T-cell (primary cell): ENCODE measurements around the gene COL4A3. TPM values are rescaled to one million over a fixed set of nuclear protein-coding genes. Genes with fewer than 3 reads are reported as not detected.

ENCODE experiments used
- ATAC-seq, 4 experiments: fragments of 200-7000 bp in 3 of 4; fragments of 150-1000 bp in 1 of 4; cut with Tn5 transposase; replicated peaks in 1 of 4; 1 replicate in 3 of 4; 2 replicates in 1 of 4; pipeline ENCODE4 v1.10.0; 2021; ENCODE audit warnings: moderate library complexity in 3 of 4, mild to moderate bottlenecking in 2 of 4, moderate number of reproducible peaks in 1 of 4
- CTCF ChIA-PET, 2 donors: fragments of 300-600 bp; sonication (Branson Sonifier 250); formaldehyde crosslinking; loops; one replicate each; lab custom pipeline; 2022; ENCODE audit warnings: antibody characterized with exemption in 2 of 2; lab: Charles Lee
- POLR2A ChIA-PET, 2 donors: fragments of 300-600 bp; sonication (Branson Sonifier 250); formaldehyde crosslinking; loops; one replicate each; lab custom pipeline; 2022; ENCODE audit warnings: antibody characterized with exemption in 2 of 2; lab: Charles Lee
- DNase-seq, 35 experiments: peaks; one replicate each; pipeline versions ENCODE4 v3.0.0 to v3.0.0-alpha.2; 2013 to 2023
- H3K27ac ChIP-seq: one replicate; pipeline ENCODE4 v1.5.1; 2013; ENCODE audit warnings: low read length
- H3K27me3 ChIP-seq, 2 experiments: replicated peaks in 1 of 2; 1 replicate in 1 of 2; 2 replicates in 1 of 2; pipeline versions ENCODE4 v1.6.1 to v1.7.0; 2013; ENCODE audit warnings: low read length in 1 of 2, mixed read lengths in 1 of 2; ENCODE audit not compliant: control insufficient read depth in 2 of 2, insufficient read depth in 2 of 2; ENCODE audit errors: extremely low read depth in 1 of 2
- H3K36me3 ChIP-seq, 2 donors: 1 replicate in 1 of 2; 2 replicates in 1 of 2; pipeline versions ENCODE4 v1.6.1 to v1.7.0; 2013; ENCODE audit warnings: low read length in 1 of 2; ENCODE audit not compliant: control insufficient read depth in 2 of 2, insufficient read depth in 1 of 2; ENCODE audit errors: extremely low read depth in 1 of 2
- H3K4me1 ChIP-seq, 2 experiments: 1 replicate in 1 of 2; 2 replicates in 1 of 2; pipeline versions ENCODE4 v1.6.1 to v1.7.0; 2013; ENCODE audit warnings: low read length in 2 of 2, mixed read lengths in 1 of 2; ENCODE audit not compliant: insufficient read depth in 2 of 2, control insufficient read depth in 1 of 2; ENCODE audit errors: extremely low read depth in 1 of 2
- H3K4me3 ChIP-seq, 2 donors: 1 replicate in 1 of 2; 2 replicates in 1 of 2; pipeline versions ENCODE4 v1.5.1 to v1.7.0; 2013; ENCODE audit warnings: mild to moderate bottlenecking in 2 of 2, low read length in 1 of 2, moderate library complexity in 1 of 2; ENCODE audit not compliant: control insufficient read depth in 1 of 2; ENCODE audit errors: extremely low read depth in 1 of 2
- H3K9me3 ChIP-seq: 2 replicates; pipeline ENCODE4 v1.7.0; 2013
- H3K27ac Mint-ChIP-seq, 2 donors: one replicate each; pipeline ENCODE4 v1.8.0; 2020 to 2021; ENCODE audit warnings: mild to moderate bottlenecking in 2 of 2, mixed read lengths in 2 of 2
- H3K27me3 Mint-ChIP-seq, 2 donors: one replicate each; pipeline ENCODE4 v1.8.0; 2021 to 2022; ENCODE audit warnings: mixed read lengths in 2 of 2
- H3K36me3 Mint-ChIP-seq: one replicate; pipeline ENCODE4 v1.8.0; 2021; ENCODE audit warnings: mixed read lengths
- H3K4me1 Mint-ChIP-seq, 3 donors: one replicate each; pipeline ENCODE4 v1.8.0; 2020 to 2022; ENCODE audit warnings: mixed read lengths in 3 of 3, mild to moderate bottlenecking in 1 of 3
- H3K4me3 Mint-ChIP-seq, 3 donors: one replicate each; pipeline ENCODE4 v1.8.0; 2020 to 2022; ENCODE audit warnings: mild to moderate bottlenecking in 3 of 3, mixed read lengths in 3 of 3, moderate library complexity in 3 of 3
- H3K9me3 Mint-ChIP-seq, 3 donors: one replicate each; pipeline ENCODE4 v1.8.0; 2020 to 2022; ENCODE audit warnings: mixed read lengths in 3 of 3
- WGBS: methylation state at CpG from one replicate; pipeline ENCODE4 v1.1.5; 2013; ENCODE audit warnings: missing lambda C conversion rate; ENCODE audit not compliant: insufficient coverage; 5-methylcytosine and 5-hydroxymethylcytosine counted together
- total RNA-seq, 35 experiments: library from RNA in 6 of 35; stranded (reverse) in 6 of 35; fragments of 120-200 nt in 1 of 35; gene quantifications; one replicate each; pipeline versions ENCODE4 v1.2.1 to v1.2.4 and lab custom pipeline; 2013 to 2026

The COL4A3 gene
- total RNA-seq, 5 donors from 2014 or later (not counting 1 experiment from before 2014, with no cell fraction given), result 0.35 to 0.65 (median 0.56) TPM

DNA sequence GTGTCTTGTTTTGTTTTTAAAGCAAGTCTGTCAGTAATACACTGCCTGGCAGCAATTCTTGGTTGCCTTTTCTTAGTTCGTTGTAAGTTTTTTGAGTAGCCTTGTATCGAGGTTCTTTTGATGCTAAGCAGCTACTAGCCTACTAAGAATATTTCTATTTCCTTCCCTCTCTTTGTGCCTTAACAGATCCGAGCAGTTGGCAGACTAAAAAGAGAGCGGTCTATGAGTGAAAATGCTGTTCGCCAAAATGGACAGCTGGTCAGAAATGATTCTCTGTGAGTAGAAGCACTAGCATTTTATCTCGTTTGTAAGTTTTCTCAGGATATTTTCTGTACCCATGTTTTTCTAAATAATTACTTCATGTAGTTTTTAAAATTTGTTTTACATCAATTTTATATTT is 175.7 kb downstream of the COL4A3 start:
- no peak overlapping the region for H3K27ac Mint-ChIP-seq

DNA sequence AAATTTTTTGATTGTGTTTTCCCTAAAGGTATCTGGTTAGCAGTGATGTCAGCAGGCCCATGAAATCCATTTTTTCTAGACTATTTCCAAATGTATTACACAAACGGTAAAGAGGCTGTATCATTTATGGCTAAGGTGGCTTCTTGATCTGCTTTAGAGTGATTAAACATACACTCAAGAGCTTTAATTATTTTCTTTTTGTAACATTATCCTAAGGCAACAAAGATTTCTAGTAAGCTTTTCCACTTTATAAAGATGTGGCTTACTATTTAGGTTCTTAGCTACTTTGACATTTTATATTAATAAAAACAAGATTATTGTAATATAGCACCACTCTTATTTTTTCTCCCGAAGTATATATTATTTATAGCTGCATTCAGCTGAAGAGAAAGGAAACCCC is 177.1 kb downstream of the COL4A3 start:
- no peaks in the 10 kb centered on the region for H3K9me3 Mint-ChIP-seq
- ATAC-seq, result no peak
- H3K36me3 Mint-ChIP-seq, result peaks cover 32% of the 10 kb centered on the region
- Histone ChIP-seq H3K4me1 (no peaks in the 10 kb centered on the region), H3K4me3 (no peak overlapping the region), H3K27ac (no peak overlapping the region), H3K27me3 (no peaks in the 10 kb centered on the region), H3K36me3 (peaks cover 0 to 23% of the 10 kb centered on the region in 2 donors), H3K9me3 (no peaks in the 10 kb centered on the region)
- no CpG with 5 or more reads among the region's 2 CpGs for WGBS
- no peak overlapping the region for H3K4me3 Mint-ChIP-seq
- CTCF ChIA-PET, result interaction anchor here in 1 of 2 donors (0.6 to 1.3 kb wide), 2 partner anchors 14 to 123 kb away, joined by 3 read pairs; no protein-coding TSS in a partner anchor
- peaks cover 0 to 2% (median 0%) of the 10 kb centered on the region in 3 donors for H3K4me1 Mint-ChIP-seq
- POLR2A ChIA-PET, result interaction anchor here in 1 of 2 donors (0.5 kb wide), 1 partner anchor 523 kb away, joined by 6 read pairs; no protein-coding TSS in a partner anchor
- H3K27me3 Mint-ChIP-seq, result no peaks in the 10 kb centered on the region
- H3K27ac Mint-ChIP-seq, result no peak overlapping the region
- DNase-seq, result no peak

More for the DNA sequence above, 175.7 kb downstream of the COL4A3 start:
- Mint-ChIP-seq H3K4me3 (no peak overlapping the region), H3K9me3 (no peaks in the 10 kb centered on the region), H3K36me3 (peaks cover 39% of the 10 kb centered on the region), H3K4me1 (peaks cover 0 to 2% (median 0%) of the 10 kb centered on the region in 3 donors), H3K27me3 (no peaks in the 10 kb centered on the region)
- CTCF ChIA-PET, result interaction anchor here (0.6 kb wide), 2 partner anchors 8 to 149 kb away, joined by 3 to 4 read pairs; no protein-coding TSS in a partner anchor
- Histone ChIP-seq H3K4me3 (no peak overlapping the region), H3K27ac (no peak overlapping the region), H3K9me3 (no peaks in the 10 kb centered on the region), H3K27me3 (no peaks in the 10 kb centered on the region), H3K4me1 (no peaks in the 10 kb centered on the region), H3K36me3 (peaks cover 0 to 34% of the 10 kb centered on the region in 2 donors)
- no peak for DNase-seq
- ATAC-seq, result no peak
- no CpG with 5 or more reads among the region's 6 CpGs for WGBS
- POLR2A ChIA-PET, result interaction anchor here in 1 of 2 donors (0.7 kb wide), 1 partner anchor 9 kb away, joined by 3 read pairs; no protein-coding TSS in a partner anchor

DNA sequence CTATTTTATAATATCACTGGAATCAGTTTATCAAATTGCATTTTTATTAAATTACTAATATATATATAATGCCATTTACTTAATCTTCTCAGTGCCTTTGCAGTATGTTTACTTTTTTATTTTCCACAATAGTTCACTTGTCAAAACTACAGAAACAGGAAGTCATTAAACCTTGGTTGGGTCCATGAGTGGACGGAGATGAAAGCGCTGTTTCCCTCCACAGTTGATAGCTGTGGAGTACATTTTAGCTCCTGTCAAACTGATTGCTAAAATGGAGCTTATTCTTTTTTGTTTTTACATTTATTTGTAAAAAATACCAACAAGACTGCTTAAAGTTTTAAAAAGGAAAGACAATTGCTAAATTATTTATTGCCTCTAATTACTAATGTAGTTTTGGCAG is 179.8 kb downstream of the COL4A3 start:
- no CpG with 5 or more reads among the region's 2 CpGs for WGBS

GRCh38 chr2:227347117-227347516 is 182.7 kb downstream of the COL4A3 start:
- Histone ChIP-seq H3K27me3 (no peaks in the 10 kb centered on the region), H3K4me3 (no peak overlapping the region), H3K27ac (no peak overlapping the region), H3K4me1 (no peaks in the 10 kb centered on the region), H3K9me3 (no peaks in the 10 kb centered on the region), H3K36me3 (peaks cover 0 to 19% of the 10 kb centered on the region in 2 donors)
- POLR2A ChIA-PET, result interaction anchor here in 1 of 2 donors (0.5 kb wide), 1 partner anchor 206 kb away, joined by 6 read pairs; no protein-coding TSS in a partner anchor
- ATAC-seq (no peak), DNase-seq (no peak)
- H3K27me3 Mint-ChIP-seq, result no peaks in the 10 kb centered on the region
- peaks cover 29% of the 10 kb centered on the region for H3K36me3 Mint-ChIP-seq
- 88% methylated on average over 4 of the region's 7 CpGs for WGBS
- CTCF ChIA-PET, result no interaction called here
- no peaks in the 10 kb centered on the region for H3K4me1 Mint-ChIP-seq
- no peak overlapping the region for H3K4me3 Mint-ChIP-seq
- no peak overlapping the region for H3K27ac Mint-ChIP-seq
- no peaks in the 10 kb centered on the region for H3K9me3 Mint-ChIP-seq

More for the DNA sequence above, 179.8 kb downstream of the COL4A3 start:
- Mint-ChIP-seq H3K9me3 (no peaks in the 10 kb centered on the region), H3K27ac (no peak overlapping the region), H3K4me3 (no peak overlapping the region), H3K4me1 (peaks cover 0 to under 1% (median 0%) of the 10 kb centered on the region in 3 donors), H3K27me3 (no peaks in the 10 kb centered on the region), H3K36me3 (peaks cover 35% of the 10 kb centered on the region)
- no peak for ATAC-seq
- no peak for DNase-seq
- no peak overlapping the region for H3K27ac ChIP-seq
- H3K36me3 ChIP-seq, result peaks cover 0 to 25% of the 10 kb centered on the region in 2 donors
- CTCF ChIA-PET, result interaction anchor here in 1 of 2 donors (0.7 kb wide), 1 partner anchor 72 kb away, joined by 3 read pairs; no protein-coding TSS in a partner anchor
- H3K9me3 ChIP-seq, result no peaks in the 10 kb centered on the region
- POLR2A ChIA-PET, result no interaction called here
- H3K4me1 ChIP-seq, result no peaks in the 10 kb centered on the region
- no peaks in the 10 kb centered on the region for H3K27me3 ChIP-seq
- no peak overlapping the region for H3K4me3 ChIP-seq

- no peak for DNase-seq
- Mint-ChIP-seq H3K4me1 (no peaks in the 10 kb centered on the region), H3K9me3 (no peaks in the 10 kb centered on the region), H3K27me3 (no peaks in the 10 kb centered on the region), H3K4me3 (no peak overlapping the region), H3K36me3 (peaks cover 29% of the 10 kb centered on the region), H3K27ac (no peak overlapping the region)
- ChIA-PET CTCF (interaction anchor here in 1 of 2 donors (0.6 kb wide), 1 partner anchor 8 kb away, joined by 3 read pairs; no protein-coding TSS in a partner anchor), POLR2A (interaction anchor here in 1 of 2 donors (0.6 kb wide), 1 partner anchor 415 kb away, joined by 4 read pairs; no protein-coding TSS in a partner anchor)
- Histone ChIP-seq H3K36me3 (peaks cover 0 to 12% of the 10 kb centered on the region in 2 donors), H3K27me3 (no peaks in the 10 kb centered on the region), H3K4me3 (no peak overlapping the region), H3K9me3 (no peaks in the 10 kb centered on the region), H3K4me1 (no peaks in the 10 kb centered on the region), H3K27ac (no peak overlapping the region)
- ATAC-seq, result no peak
- WGBS, result 100% methylated on average over 1 of the region's 2 CpGs
These were observed 183.9 kb downstream of the COL4A3 start for GRCh38 chr2:227348324-227348723.

- Histone ChIP-seq H3K27ac (no peak overlapping the region), H3K4me3 (no peak overlapping the region), H3K9me3 (no peaks in the 10 kb centered on the region), H3K4me1 (no peaks in the 10 kb centered on the region), H3K27me3 (no peaks in the 10 kb centered on the region), H3K36me3 (peaks cover 0 to 9% of the 10 kb centered on the region in 2 donors)
- DNase-seq, result no peak
- H3K4me3 Mint-ChIP-seq, result no peak overlapping the region
- no peaks in the 10 kb centered on the region for H3K9me3 Mint-ChIP-seq
- H3K36me3 Mint-ChIP-seq, result peaks cover 37% of the 10 kb centered on the region
- H3K4me1 Mint-ChIP-seq, result no peaks in the 10 kb centered on the region
- POLR2A ChIA-PET, result no interaction called here
- CTCF ChIA-PET, result interaction anchor here (0.5 to 0.9 kb wide), 4 partner anchors 18 to 608 kb away, joined by 3 to 9 read pairs (median 3); no protein-coding TSS in a partner anchor
- no peak overlapping the region for H3K27ac Mint-ChIP-seq
- H3K27me3 Mint-ChIP-seq, result no peaks in the 10 kb centered on the region
- no CpG with 5 or more reads among the region's 7 CpGs for WGBS
- ATAC-seq, result no peak
These were observed 185.7 kb downstream of the COL4A3 start for GRCh38 chr2:227349989-227350612.
